ENCODE data around the gene KLHL6. TPM values are rescaled to one million over a fixed set of nuclear protein-coding genes. Genes with fewer than 3 reads are reported as not detected.

The KLHL6 gene
- total and polyA plus RNA-seq, 2 of the 8 experiments (the other 6 are each of a cell fraction or from before 2014, with no cell fraction given) = 0.05 TPM; not detected in 1

Small RNA genes within 50 kb of the gene (small RNA-seq; reads per million reads assigned to genes)
- gene RF00092 (ENCODE audit: insufficient read depth) (not detected), gene RF00394 (ENCODE audit: insufficient read depth) (not detected), gene RF01241 (ENCODE audit: insufficient read depth) (not detected), gene SNORA63D (ENCODE audit: insufficient read depth) (11.8 reads per million, percentile 85 among the genes with 10 or more reads in this experiment)

Other genes with a start within 250 kb of the KLHL6 start
- gene MCF2L2, start 127.1 kb downstream of the KLHL6 start, total RNA-seq (2021; fragmentation: NEBNext Ultra II Directional; extraction: Animal tissue kit (Norgen Biotek cat#: 25700)) = 12.2 and 13.7 TPM in 2 replicates
- gene MCF2L2, start 127.1 kb downstream of the KLHL6 start, polyA plus RNA-seq (2011; rRNA removed) = 4.1 and 4.2 TPM in 2 replicates
- 33.5 and 36.2 TPM in 2 replicates for gene KLHL24, start 79.9 kb upstream of the KLHL6 start, total RNA-seq (2021; fragmentation: NEBNext Ultra II Directional; extraction: Animal tissue kit (Norgen Biotek cat#: 25700))
- gene KLHL24, start 79.9 kb upstream of the KLHL6 start, polyA plus RNA-seq (2011; rRNA removed) = 11.2 and 12.5 TPM in 2 replicates
- 52.6 and 53.7 TPM in 2 replicates for gene YEATS2, start 142.1 kb upstream of the KLHL6 start, total RNA-seq (2021; fragmentation: NEBNext Ultra II Directional; extraction: Animal tissue kit (Norgen Biotek cat#: 25700))
- gene YEATS2, start 142.1 kb upstream of the KLHL6 start, polyA plus RNA-seq (2011; rRNA removed) = 35.3 and 36.5 TPM in 2 replicates